Adrenal gland (tissue), 12 donors: ENCODE data around the gene NAA11. TPM values are rescaled to one million over a fixed set of nuclear protein-coding genes. Genes with fewer than 3 reads are reported as not detected.

ENCODE experiments used
- DNase-seq, 7 donors: peaks; one replicate each; pipeline ENCODE4 v3.0.0-alpha.2; 2019 to 2020
- H3K27ac ChIP-seq, 5 donors: fragments of 200-600 bp; sonication (generic) in 4 of 5; 1 replicate in 3 of 5; 2 replicates in 2 of 5; pipeline versions ENCODE4 v1.5.1 to v1.8.0; 2016 to 2020; ENCODE audit warnings: mild to moderate bottlenecking in 1 of 5
- H3K27me3 ChIP-seq: fragments of 200-600 bp; 2 replicates; pipeline ENCODE4 v1.8.0; 2021
- H3K36me3 ChIP-seq, 2 donors: fragments of 200-600 bp; replicated peaks in 1 of 2; 1 replicate in 1 of 2; 2 replicates in 1 of 2; pipeline versions ENCODE4 v1.5.1 to v1.8.0; 2018 to 2022
- H3K4me1 ChIP-seq, 2 donors: fragments of 200-600 bp; replicated peaks in 1 of 2; 1 replicate in 1 of 2; 2 replicates in 1 of 2; pipeline versions ENCODE4 v1.5.1 to v1.8.0; 2018 to 2021
- H3K4me3 ChIP-seq, 4 donors: fragments of 200-600 bp; sonication (generic) in 3 of 4; one replicate each; pipeline ENCODE4 v1.5.1; 2016 to 2018
- H3K9me3 ChIP-seq, 3 donors: fragments of 200-600 bp; sonication (generic) in 1 of 3; replicated peaks in 1 of 3; 1 replicate in 2 of 3; 2 replicates in 1 of 3; pipeline versions ENCODE4 v1.5.1 to v1.8.0; 2016 to 2021
- CTCF ChIP-seq, 6 experiments: fragments of 450-650 bp in 4 of 6; fragments of 200-600 bp in 2 of 6; sonication (generic) in 1 of 6; IDR thresholded peaks; 1 replicate in 5 of 6; 2 replicates in 1 of 6; pipeline versions ENCODE4 v1.5.1 to v1.8.0; 2016 to 2021; ENCODE audit warnings: antibody characterized with exemption in 6 of 6, mild to moderate bottlenecking in 2 of 6, moderate library complexity in 1 of 6
- POLR2A ChIP-seq, 2 donors: fragments of 450-650 bp; IDR thresholded peaks; one replicate each; pipeline ENCODE4 v1.6.1; 2017; ENCODE audit warnings: antibody characterized with exemption in 2 of 2, mild to moderate bottlenecking in 2 of 2, moderate library complexity in 1 of 2
- WGBS, 4 donors: extraction: QIAGEN DNeasy Blood & Tissue Kit in 2 of 4; methylation state at CpG; one replicate each; pipeline versions ENCODE4 v1.1.5 to v1.1.7; 2013 to 2017; 5-methylcytosine and 5-hydroxymethylcytosine counted together
- intact Hi-C, 2 donors: fragments of 100-400 bp; cut with DNase I; formaldehyde crosslinking; loops; one replicate each; pipeline versions ENCODE4 v1.14.1 to v1.15.0; 2022 to 2023
- polyA plus RNA-seq, 3 donors: library from polyadenylated mRNA; stranded (reverse); fragments of 200-250 nt in 2 of 3; fragments of 350-450 nt in 1 of 3; fragmentation: Illumina TruSeq in 1 of 3; extraction: RNeasy Lipid Tissue Mini Kit (QIAGEN cat#74804) in 1 of 3; gene quantifications; one replicate each; pipeline ENCODE4 v1.2.3, GENCODE V29; 2013 to 2014
- total RNA-seq, 9 donors: library from RNA; depleted of rRNA in 4 of 9; stranded (reverse); fragments of >200 nt in 4 of 9; fragments of 120-200 nt in 1 of 9; fragmentation: NEBNext Ultra II Directional in 1 of 9; extraction: Animal tissue kit (Norgen Biotek cat#: 25700) in 1 of 9; gene quantifications; one replicate each; pipeline versions ENCODE4 v1.1.0 to v1.2.4, GENCODE V29; 2013 to 2023
- donor health status: healthy with polysubstance abuse.
- donor health status: Bipolar disorder and iron deficiency.
- donor health status: DM: yes; HTN: yes; CAD: no.
- donor health status: DM: no; HTN: no; CAD: no.
- donor health status: DM: no; HTN: no; CAD: no.
- donor health status: DM: yes; HTN: yes; CAD: no.

Gene NAA11
- total and polyA plus RNA-seq, 12 donors: not detected

GRCh38 chr4:79330720-79331119 lies 4.9 kb upstream of the NAA11 start:
- WGBS, 4 donors: 68 to 77% (median 70%) methylated on average over 2 of the region's 2 CpGs
- no peak for TF ChIP-seq CTCF (IDR thresholded peaks at IDR 0.05)
- TF ChIP-seq POLR2A (IDR thresholded peaks at IDR 0.05): no peak
- no peaks in the 10 kb centered on the region for H3K36me3 ChIP-seq
- H3K9me3 ChIP-seq: no peaks in the 10 kb centered on the region
- no peaks in the 10 kb centered on the region for H3K27me3 ChIP-seq
- no peak overlapping the region for H3K4me3 ChIP-seq
- no peak for DNase-seq
- no peak overlapping the region for H3K27ac ChIP-seq
- intact Hi-C loops: no loop called here
- H3K4me1 ChIP-seq: no peaks in the 10 kb centered on the region

GRCh38 chr4:79325436-79325835 lies 425 bp downstream of the NAA11 start:
- H3K4me1 ChIP-seq: no peaks in the 10 kb centered on the region
- H3K27ac ChIP-seq: no peak overlapping the region
- 76 to 85% (median 82%) methylated on average over 12 of the region's 12 CpGs for WGBS, 4 donors
- intact Hi-C loops: no loop called here
- H3K27me3 ChIP-seq: no peaks in the 10 kb centered on the region
- no peaks in the 10 kb centered on the region for H3K36me3 ChIP-seq
- no peaks in the 10 kb centered on the region for H3K9me3 ChIP-seq
- no peak for TF ChIP-seq POLR2A (IDR thresholded peaks at IDR 0.05)
- no peak for TF ChIP-seq CTCF (IDR thresholded peaks at IDR 0.05)
- no peak overlapping the region for H3K4me3 ChIP-seq
- no peak for DNase-seq

GRCh38 chr4:79319975-79320374 lies 5.9 kb downstream of the NAA11 start:
- H3K36me3 ChIP-seq: no peaks in the 10 kb centered on the region
- no peaks in the 10 kb centered on the region for H3K4me1 ChIP-seq
- no peaks in the 10 kb centered on the region for H3K27me3 ChIP-seq
- no peak overlapping the region for H3K27ac ChIP-seq
- no peaks in the 10 kb centered on the region for H3K9me3 ChIP-seq
- intact Hi-C loops: no loop called here
- TF ChIP-seq CTCF (IDR thresholded peaks at IDR 0.05) (no peak), POLR2A (IDR thresholded peaks at IDR 0.05) (no peak)
- DNase-seq: no peak
- 50 to 67% (median 57%) methylated on average over 4 of the region's 4 CpGs for WGBS, 4 donors
- H3K4me3 ChIP-seq: no peak overlapping the region

- Histone ChIP-seq H3K9me3 (no peaks in the 10 kb centered on the region), H3K27me3 (no peaks in the 10 kb centered on the region), H3K27ac (no peak overlapping the region), H3K36me3 (no peaks in the 10 kb centered on the region), H3K4me3 (no peak overlapping the region), H3K4me1 (no peaks in the 10 kb centered on the region)
- no peak for TF ChIP-seq POLR2A (IDR thresholded peaks at IDR 0.05)
- no peak for TF ChIP-seq CTCF (IDR thresholded peaks at IDR 0.05)
- DNase-seq: no peak
- intact Hi-C loops: no loop called here
These were observed 8.2 kb downstream of the NAA11 start for GRCh38 chr4:79317711-79318110.
